ENCODE measurements around the gene CYLD.

The CYLD gene

GRCh38 chr16:50791522-50791921, 49.6 kb downstream of the CYLD start:
- no peaks in the 10 kb centered on the region for H3K79me2 ChIP-seq (ENCODE audit: low read length)
- no peak overlapping the region for H2AFZ ChIP-seq (ENCODE audit: low read length)
- no peaks in the 10 kb centered on the region for H3K27me3 ChIP-seq (replicated peaks; ENCODE audit: insufficient read depth, low read length)
- H3K9me2 ChIP-seq (replicated peaks; ENCODE audit: insufficient read depth, low read length) = no peaks in the 10 kb centered on the region
- no peak overlapping the region for H3K4me3 ChIP-seq (ENCODE audit: low read length)
- H3K9ac ChIP-seq (ENCODE audit: low read length) = no peak overlapping the region
- DNase-seq = no peak
- no peak overlapping the region for H3K27ac ChIP-seq (ENCODE audit: low read length)
- TF ChIP-seq EZH2phosphoT487 (IDR thresholded peaks at IDR 0.05; ENCODE audit: low read length) (no peak), CTCF (IDR thresholded peaks at IDR 0.05; ENCODE audit: low read length) (no peak), EZH2 (optimal IDR thresholded peaks at IDR 0.05; ENCODE audit: low read depth, low read length) (no peak)
- no peak overlapping the region for H3K4me2 ChIP-seq (ENCODE audit: low read depth, low read length)
- H3F3A ChIP-seq (ENCODE audit: insufficient read depth, low read length) = no peaks in the 10 kb centered on the region
- no peaks in the 10 kb centered on the region for H4K20me1 ChIP-seq (ENCODE audit: insufficient read depth, low read length)
- H3K9me3 ChIP-seq (replicated peaks; ENCODE audit: insufficient read depth, low read length) = no peaks in the 10 kb centered on the region
- no peaks in the 10 kb centered on the region; the same call in 1 of the 2 replicates for H3K36me3 ChIP-seq (replicated peaks; ENCODE audit: insufficient read depth, low read length)
- H3K4me1 ChIP-seq (ENCODE audit: low read length) = no peaks in the 10 kb centered on the region

- Histone ChIP-seq H3K4me3 (ENCODE audit: low read length) (no peak overlapping the region), H3K4me1 (ENCODE audit: low read length) (no peaks in the 10 kb centered on the region), H3K79me2 (ENCODE audit: low read length) (no peaks in the 10 kb centered on the region), H3K9ac (ENCODE audit: low read length) (no peak overlapping the region), H3K27ac (ENCODE audit: low read length) (no peak overlapping the region), H3K9me3 (replicated peaks; ENCODE audit: insufficient read depth, low read length) (no peaks in the 10 kb centered on the region), H4K20me1 (ENCODE audit: insufficient read depth, low read length) (no peaks in the 10 kb centered on the region), H3K4me2 (ENCODE audit: low read depth, low read length) (no peak overlapping the region), H3F3A (ENCODE audit: insufficient read depth, low read length) (no peaks in the 10 kb centered on the region), H3K27me3 (replicated peaks; ENCODE audit: insufficient read depth, low read length) (no peaks in the 10 kb centered on the region), H2AFZ (ENCODE audit: low read length) (no peak overlapping the region), H3K36me3 (replicated peaks; ENCODE audit: insufficient read depth, low read length) (no peaks in the 10 kb centered on the region; the same call in 1 of the 2 replicates), H3K9me2 (replicated peaks; ENCODE audit: insufficient read depth, low read length) (no peaks in the 10 kb centered on the region)
- no peak for DNase-seq
- TF ChIP-seq CTCF (IDR thresholded peaks at IDR 0.05; ENCODE audit: low read length) (no peak), EZH2phosphoT487 (IDR thresholded peaks at IDR 0.05; ENCODE audit: low read length) (no peak), EZH2 (optimal IDR thresholded peaks at IDR 0.05; ENCODE audit: low read depth, low read length) (no peak)
Measured at GRCh38 chr16:50796829-50797228, 54.9 kb downstream of the CYLD start.

GRCh38 chr16:50797456-50797855, 55.6 kb downstream of the CYLD start:
- H3K4me2 ChIP-seq (ENCODE audit: low read depth, low read length) = no peak overlapping the region

More at GRCh38 chr16:50797456-50797855, 55.6 kb downstream of the CYLD start:
- no peak overlapping the region for H2AFZ ChIP-seq (ENCODE audit: low read length)
- H3K4me1 ChIP-seq (ENCODE audit: low read length) = no peaks in the 10 kb centered on the region
- no peaks in the 10 kb centered on the region for H4K20me1 ChIP-seq (ENCODE audit: insufficient read depth, low read length)
- H3K79me2 ChIP-seq (ENCODE audit: low read length) = no peaks in the 10 kb centered on the region
- DNase-seq = no peak
- no peaks in the 10 kb centered on the region for H3F3A ChIP-seq (ENCODE audit: insufficient read depth, low read length)
- no peak overlapping the region for H3K4me3 ChIP-seq (ENCODE audit: low read length)
- no peaks in the 10 kb centered on the region for H3K27me3 ChIP-seq (replicated peaks; ENCODE audit: insufficient read depth, low read length)
- no peaks in the 10 kb centered on the region; the same call in 1 of the 2 replicates for H3K36me3 ChIP-seq (replicated peaks; ENCODE audit: insufficient read depth, low read length)
- no peaks in the 10 kb centered on the region for H3K9me3 ChIP-seq (replicated peaks; ENCODE audit: insufficient read depth, low read length)
- H3K27ac ChIP-seq (ENCODE audit: low read length) = no peak overlapping the region
- no peaks in the 10 kb centered on the region for H3K9me2 ChIP-seq (replicated peaks; ENCODE audit: insufficient read depth, low read length)
- TF ChIP-seq EZH2 (optimal IDR thresholded peaks at IDR 0.05; ENCODE audit: low read depth, low read length) = no peak
- no peak for TF ChIP-seq CTCF (IDR thresholded peaks at IDR 0.05; ENCODE audit: low read length)
- TF ChIP-seq EZH2phosphoT487 (IDR thresholded peaks at IDR 0.05; ENCODE audit: low read length) = no peak
- H3K9ac ChIP-seq (ENCODE audit: low read length) = no peak overlapping the region

Data from MM.1S (cell line).